ENCODE results near the gene ZBP1.

- TF ChIP-seq TSHZ2 (CRISPR knock-in tag; IDR thresholded peaks at IDR 0.05) (no peak), PATZ1 (CRISPR knock-in tag; IDR thresholded peaks at IDR 0.05; ENCODE audit: borderline replicate concordance) (no peak), ZNF8 (CRISPR knock-in tag; IDR thresholded peaks at IDR 0.05) (no peak), BACH2 (CRISPR knock-in tag; IDR thresholded peaks at IDR 0.05; ENCODE audit: borderline replicate concordance) (no peak), TOX (CRISPR knock-in tag; IDR thresholded peaks at IDR 0.05; ENCODE audit: borderline replicate concordance) (no peak), CSDC2 (CRISPR knock-in tag; IDR thresholded peaks at IDR 0.05) (no peak), CSRNP3 (CRISPR knock-in tag; IDR thresholded peaks at IDR 0.05) (no peak), TCF4 (CRISPR knock-in tag; IDR thresholded peaks at IDR 0.05; ENCODE audit: borderline replicate concordance) (no peak), CREB5 (CRISPR knock-in tag; IDR thresholded peaks at IDR 0.05; ENCODE audit: low read depth) (no peak), RARB (CRISPR knock-in tag; IDR thresholded peaks at IDR 0.05) (no peak), ZFP3 (CRISPR knock-in tag; IDR thresholded peaks at IDR 0.05) (no peak), ZFP30 (CRISPR knock-in tag; IDR thresholded peaks at IDR 0.05) (no peak), ZNF565 (CRISPR knock-in tag; conservative IDR thresholded peaks at IDR 0.05; ENCODE audit: low read depth) (no peak)
Observed at GRCh38 chr20:57564951-57565642, 55.1 kb downstream of the ZBP1 start.

Measured in SK-N-SH treated with all-trans-retinoic acid at 6 μM for 48 hours (cell line).